ENCODE results near the gene CASP4. TPM values are rescaled to one million over a fixed set of nuclear protein-coding genes. Genes with fewer than 3 reads are reported as not detected.

CASP4 gene
- total RNA-seq, 1 experiment from 2014 or later: 53.1 TPM

GRCh38 chr11:104916442-104916841 lies 51.9 kb downstream of the CASP4 start:
- no peak overlapping the region for H3K27ac Mint-ChIP-seq (ENCODE audit: unreplicated experiment)
- H3K9me3 Mint-ChIP-seq (ENCODE audit: low read depth, unreplicated experiment): no peaks in the 10 kb centered on the region
- H3K4me1 Mint-ChIP-seq (ENCODE audit: low read depth, unreplicated experiment): peaks cover 20% of the 10 kb centered on the region
- H3K4me3 Mint-ChIP-seq (ENCODE audit: low read depth, unreplicated experiment): no peak overlapping the region
- CTCF ChIA-PET: no interaction called here
- no peaks in the 10 kb centered on the region for H3K27me3 Mint-ChIP-seq (ENCODE audit: unreplicated experiment)
- H3K36me3 Mint-ChIP-seq (ENCODE audit: insufficient read depth, unreplicated experiment): no peaks in the 10 kb centered on the region
- intact Hi-C loops (cut with micrococcal nuclease; ENCODE audit: unreplicated experiment): no loop called here
- TF ChIP-seq CTCF (IDR thresholded peaks at IDR 0.05; ENCODE audit: unreplicated experiment): no peak
- DNase-seq: no peak
- no TSS peak for BruUV-seq (replicated peaks)

- BruUV-seq (replicated peaks): no TSS peak
- Mint-ChIP-seq H3K27ac (ENCODE audit: unreplicated experiment) (no peak overlapping the region), H3K4me1 (ENCODE audit: low read depth, unreplicated experiment) (peaks cover 2% of the 10 kb centered on the region), H3K9me3 (ENCODE audit: low read depth, unreplicated experiment) (no peaks in the 10 kb centered on the region), H3K27me3 (ENCODE audit: unreplicated experiment) (no peaks in the 10 kb centered on the region), H3K4me3 (ENCODE audit: low read depth, unreplicated experiment) (no peak overlapping the region), H3K36me3 (ENCODE audit: insufficient read depth, unreplicated experiment) (no peaks in the 10 kb centered on the region)
- TF ChIP-seq CTCF (IDR thresholded peaks at IDR 0.05; ENCODE audit: unreplicated experiment): no peak
- intact Hi-C loops (cut with micrococcal nuclease; ENCODE audit: unreplicated experiment): no loop called here
- CTCF ChIA-PET: no interaction called here
- no peak for DNase-seq
Observed at GRCh38 chr11:104912102-104912501, 56.3 kb downstream of the CASP4 start.

GRCh38 chr11:104908186-104908531 lies 60.2 kb downstream of the CASP4 start:
- H3K27me3 Mint-ChIP-seq (ENCODE audit: unreplicated experiment): no peaks in the 10 kb centered on the region
- intact Hi-C loops (cut with micrococcal nuclease; ENCODE audit: unreplicated experiment): no loop called here
- no peaks in the 10 kb centered on the region for H3K9me3 Mint-ChIP-seq (ENCODE audit: low read depth, unreplicated experiment)
- no TSS peak for BruUV-seq (replicated peaks)
- no peak overlapping the region for H3K27ac Mint-ChIP-seq (ENCODE audit: unreplicated experiment)
- no peak for TF ChIP-seq CTCF (IDR thresholded peaks at IDR 0.05; ENCODE audit: unreplicated experiment)
- H3K4me3 Mint-ChIP-seq (ENCODE audit: low read depth, unreplicated experiment): no peak overlapping the region
- DNase-seq: no peak
- H3K4me1 Mint-ChIP-seq (ENCODE audit: low read depth, unreplicated experiment): no peaks in the 10 kb centered on the region
- CTCF ChIA-PET: no interaction called here
- H3K36me3 Mint-ChIP-seq (ENCODE audit: insufficient read depth, unreplicated experiment): no peaks in the 10 kb centered on the region

GRCh38 chr11:104907521-104908185 lies 60.7 kb downstream of the CASP4 start:
- intact Hi-C loops (cut with micrococcal nuclease; ENCODE audit: unreplicated experiment): no loop called here
- DNase-seq: no peak
- Mint-ChIP-seq H3K4me1 (ENCODE audit: low read depth, unreplicated experiment) (no peaks in the 10 kb centered on the region), H3K27me3 (ENCODE audit: unreplicated experiment) (no peaks in the 10 kb centered on the region), H3K9me3 (ENCODE audit: low read depth, unreplicated experiment) (no peaks in the 10 kb centered on the region), H3K4me3 (ENCODE audit: low read depth, unreplicated experiment) (no peak overlapping the region), H3K36me3 (ENCODE audit: insufficient read depth, unreplicated experiment) (no peaks in the 10 kb centered on the region), H3K27ac (ENCODE audit: unreplicated experiment) (no peak overlapping the region)
- TF ChIP-seq CTCF (IDR thresholded peaks at IDR 0.05; ENCODE audit: unreplicated experiment): no peak
- CTCF ChIA-PET: no interaction called here
- BruUV-seq (replicated peaks): no TSS peak
